A549 (cell line): Measurements from ENCODE around the gene LEKR1. TPM values are rescaled to one million over a fixed set of nuclear protein-coding genes. Genes with fewer than 3 reads are reported as not detected.
A peak's percentile ranks its signal among the peaks of the same experiment; 100 is the strongest.
"Not testable (repeated sequence)": the region's sequence is repeated elsewhere in the genome, so short reads cannot be mapped to it uniquely, and the experiment has no call there.

Experiments used
- ATAC-seq, 2 experiments: fragments of 200-7000 bp in 1 of 2; fragments of >200 bp in 1 of 2; cut with Nextera tagmentation in 1 of 2; cut with Tn5 transposase in 1 of 2; 3 replicates each; pipeline versions ENCODE4 v1.8.0 to v1.9.1; 2018 to 2020; ENCODE audit warnings: mild to moderate bottlenecking in 1 of 2, moderate library complexity in 1 of 2
- CTCF ChIA-PET: fragments of 300-600 bp; sonication (Branson Sonifier 250); formaldehyde crosslinking; extraction: SDS; loops from one replicate; lab custom pipeline; 2021; ENCODE audit warnings: antibody characterized with exemption, inconsistent platforms; lab: Yijun Ruan, JAX
- POLR2A ChIA-PET: fragments of 350-600 bp; formaldehyde crosslinking; extraction: SDS; loops from one replicate; lab custom pipeline; 2021; ENCODE audit warnings: antibody characterized with exemption, inconsistent platforms; lab: Yijun Ruan, JAX
- DNase-seq, 2 experiments: peaks; one replicate each; pipeline versions ENCODE4 v3.0.0 to v3.0.0-alpha.2; 2011 to 2016; ENCODE audit warnings: low read depth in 1 of 2, low spot score in 1 of 2
- FAIRE-seq: peaks from 2 replicates; lab custom pipeline; 2011; peaks lifted over from hg19 to GRCh38; lab: Jason Lieb, UNC
- H3K27ac ChIP-seq, 2 experiments: fragments of >200 bp; sonication (Bioruptor Twin); formaldehyde crosslinking; 3 replicates each; pipeline ENCODE4 v1.5.1; 2016 to 2017
- H3K4me1 ChIP-seq: fragments of >200 bp; sonication (Bioruptor Twin); formaldehyde crosslinking; 3 replicates; pipeline ENCODE4 v1.6.1; 2016
- H3K4me2 ChIP-seq: fragments of >200 bp; sonication (Bioruptor Twin); formaldehyde crosslinking; 3 replicates; pipeline ENCODE4 v1.6.1; 2016
- H3K4me3 ChIP-seq: fragments of >200 bp; sonication (Bioruptor Twin); formaldehyde crosslinking; 3 replicates; pipeline ENCODE4 v1.5.1; 2016
- H3K9me3 ChIP-seq: fragments of >200 bp; sonication (Bioruptor Twin); formaldehyde crosslinking; 3 replicates; pipeline ENCODE4 v1.6.1; 2016
- CBX2 ChIP-seq: fragments of 200-600 bp; sonication (generic); IDR thresholded peaks from 2 replicates; pipeline ENCODE4 v1.6.1; 2016; ENCODE audit warnings: low read depth, mild to moderate bottlenecking, borderline replicate concordance
- CEBPB ChIP-seq, 2 experiments: fragments of >200 bp in 1 of 2; sonication (Bioruptor Twin) in 1 of 2; formaldehyde crosslinking in 1 of 2; IDR thresholded peaks; 2 replicates each; pipeline ENCODE4 v1.6.1; 2012 to 2016
- EHF ChIP-seq: fragments of 250-450 bp; sonication (Bioruptor Pico); IDR thresholded peaks from 2 replicates; pipeline ENCODE4 v1.5.0; 2020; ENCODE audit warnings: mild to moderate bottlenecking
- ESRRA ChIP-seq: fragments of 150-350 bp; IDR thresholded peaks from 2 replicates; pipeline ENCODE4 v1.6.1; 2014; ENCODE audit warnings: mild to moderate bottlenecking, low read length, borderline replicate concordance
- FOSB ChIP-seq: fragments of 250-450 bp; sonication (Bioruptor Pico); IDR thresholded peaks from 2 replicates; pipeline ENCODE4 v1.5.0; 2020; ENCODE audit warnings: mild to moderate bottlenecking, moderate library complexity
- FOSL2 ChIP-seq, 2 experiments: fragments of 450-650 bp in 1 of 2; fragments of >200 bp in 1 of 2; sonication (Bioruptor Twin) in 1 of 2; formaldehyde crosslinking; IDR thresholded peaks; 2 replicates each; pipeline versions ENCODE4 v1.5.0 to v1.6.1; 2016 to 2020; ENCODE audit warnings: mild to moderate bottlenecking in 1 of 2, moderate library complexity in 1 of 2
- FOXS1 ChIP-seq: fragments of 250-450 bp; sonication (Bioruptor Pico); IDR thresholded peaks from 2 replicates; pipeline ENCODE4 v1.5.0; 2020; ENCODE audit warnings: mild to moderate bottlenecking, moderate library complexity
- HES2 ChIP-seq: fragments of >200 bp; sonication (Bioruptor Twin); formaldehyde crosslinking; IDR thresholded peaks from 2 replicates; pipeline ENCODE4 v1.6.1; 2016
- HOXB5 ChIP-seq: fragments of 250-450 bp; sonication (Bioruptor Pico); IDR thresholded peaks from 2 replicates; pipeline ENCODE4 v1.5.0; 2020; ENCODE audit warnings: mild to moderate bottlenecking, moderate library complexity
- MAZ ChIP-seq: fragments of 150-350 bp; IDR thresholded peaks from 2 replicates; pipeline ENCODE4 v1.6.1; 2014; ENCODE audit warnings: antibody characterized with exemption, low read depth, low read length, borderline replicate concordance
- NPAS2 ChIP-seq: fragments of 250-450 bp; sonication (Bioruptor Pico); IDR thresholded peaks from 2 replicates; pipeline ENCODE4 v1.8.0; 2022; ENCODE audit warnings: mild to moderate bottlenecking, moderate library complexity, borderline replicate concordance
- PBX3 ChIP-seq: IDR thresholded peaks from 2 replicates; pipeline ENCODE4 v1.6.1; 2012
- POLR2A ChIP-seq: IDR thresholded peaks from 2 replicates; pipeline ENCODE4 v1.6.1; 2012; ENCODE audit warnings: mild to moderate bottlenecking, low read length
- RCOR1 ChIP-seq: fragments of 150-350 bp; IDR thresholded peaks from 2 replicates; pipeline ENCODE4 v1.6.1; 2014; ENCODE audit warnings: antibody characterized with exemption, low read length, low read depth
- REST ChIP-seq: fragments of 200-600 bp; sonication (generic); IDR thresholded peaks from 2 replicates; pipeline ENCODE4 v1.6.1; 2016; ENCODE audit warnings: antibody characterized with exemption, mild to moderate bottlenecking, moderate library complexity
- RFX5 ChIP-seq: fragments of 450-650 bp; IDR thresholded peaks from 2 replicates; pipeline ENCODE4 v1.7.1; 2014; ENCODE audit warnings: antibody characterized with exemption, mild to moderate bottlenecking, moderate library complexity
- RNF2 ChIP-seq: fragments of 200-600 bp; sonication (generic); IDR thresholded peaks from 2 replicates; pipeline ENCODE4 v1.6.1; 2016; ENCODE audit warnings: low read depth, mild to moderate bottlenecking, antibody characterized with exemption, moderate library complexity, borderline replicate concordance
- SREBF2 ChIP-seq: fragments of 450-650 bp; IDR thresholded peaks from 2 replicates; pipeline ENCODE4 v1.6.1; 2014; ENCODE audit warnings: mild to moderate bottlenecking, moderate library complexity
- TP53 ChIP-seq: fragments of 250-450 bp; sonication (Bioruptor Pico); IDR thresholded peaks from 2 replicates; pipeline ENCODE4 v1.5.0; 2021; ENCODE audit warnings: mild to moderate bottlenecking, moderate library complexity
- USF2 ChIP-seq: fragments of 450-650 bp; IDR thresholded peaks from 2 replicates; pipeline ENCODE4 v1.6.1; 2014; ENCODE audit warnings: antibody characterized with exemption
- WGBS: methylation state at CpG from one replicate; pipeline ENCODE4 v1.1.6; 2017; ENCODE audit errors: missing lambda C conversion rate; 5-methylcytosine and 5-hydroxymethylcytosine counted together
- polyA plus RNA-seq, 4 experiments: library from polyadenylated mRNA; depleted of rRNA in 3 of 4; stranded (reverse); fragments of >200 nt; fragmentation: RNase III in 1 of 4; extraction: RNeasy Plus Mini Kit Qiagen cat#74134 plus additional on column Dnase treatment in 1 of 4; gene quantifications; 2 replicates in 3 of 4; 3 replicates in 1 of 4; pipeline ENCODE4 v1.2.3, GENCODE V29; 2011 to 2017

Gene LEKR1
- polyA plus RNA-seq, 2 of the 4 experiments (the other 2 are of a cell fraction) = 1.3 to 1.4 TPM

- DNase-seq (no peak), ATAC-seq (no peak)
- Histone ChIP-seq H3K4me3 (no peak overlapping the region), H3K4me2 (peak overlapping the region; percentile 82; the same call in 2 of the 3 replicates), H3K9me3 (no peaks in the 10 kb centered on the region)
- TF ChIP-seq SREBF2 (no peak), FOSL2 (IDR thresholded peaks at IDR 0.05) (no peak), FOSL2 (CRISPR knock-in tag; IDR thresholded peaks at IDR 0.05) (no peak), HES2 (no peak), HOXB5 (0 out of 2 replicates have a peak, but pooled peaks have one; percentile 26), MAZ (no peak)
- TF ChIP-seq, all 56 proteins: peak for 1
- WGBS = 66% methylated on average over 6 of the region's 6 CpGs
- Histone ChIP-seq H3K27ac (peak overlapping the region; percentile 52 to 92; a peak in 4 of 6 replicates), H3K4me1 (peaks cover 38% of the 10 kb centered on the region)
- ChIA-PET CTCF (interaction anchor here (0.7 to 3.9 kb wide), 5 partner anchors 32 to 317 kb away, joined by 3 to 12 read pairs (median 4); partner anchors contain the start of gene TIPARP), POLR2A (interaction anchor here (2.2 kb wide), 1 partner anchor 146 kb away, joined by 7 read pairs; the partner anchor contains the start of gene TIPARP)
- no peak for FAIRE-seq
Measured at GRCh38 chr3:156819842-156820691, 6.1 kb upstream of the LEKR1 start.

- POLR2A ChIA-PET = interaction anchor here (2.2 kb wide), 1 partner anchor 147 kb away, joined by 7 read pairs; the partner anchor contains the start of gene TIPARP
- Histone ChIP-seq H3K4me1 (peaks cover 42% of the 10 kb centered on the region), H3K27ac (peak overlapping the region; percentile 45 to 92; a peak in 3 of 6 replicates)
Measured at GRCh38 chr3:156820692-156821080, 5.5 kb upstream of the LEKR1 start.

GRCh38 chr3:156822626-156823260 lies 3.4 kb upstream of the LEKR1 start:
- ATAC-seq, H3K4me3 ChIP-seq, H3K27ac ChIP-seq, H3K9me3 ChIP-seq, FAIRE-seq, DNase-seq, H3K4me2 ChIP-seq: not testable (repeated sequence)
- ChIA-PET POLR2A (interaction anchor here (0.6 to 0.8 kb wide), 2 partner anchors 266 to 296 kb away, joined by 3 read pairs; no protein-coding TSS in a partner anchor), CTCF (interaction anchor here (1.6 to 3.9 kb wide), 3 partner anchors 148 to 314 kb away, joined by 5 to 10 read pairs (median 5); partner anchors contain the start of gene TIPARP)
- H3K4me1 ChIP-seq = peaks cover 41% of the 10 kb centered on the region
- 94% methylated on average over 6 of the region's 32 CpGs for WGBS

More at GRCh38 chr3:156820692-156821080, 5.5 kb upstream of the LEKR1 start:
- Histone ChIP-seq H3K4me2 (no peak overlapping the region), H3K9me3 (no peaks in the 10 kb centered on the region), H3K4me3 (no peak overlapping the region)
- DNase-seq = no peak
- ATAC-seq = no peak
- no peak for FAIRE-seq
- CTCF ChIA-PET = interaction anchor here (1.0 to 3.9 kb wide), 3 partner anchors 145 to 317 kb away, joined by 3 to 12 read pairs (median 10); partner anchors contain the start of gene TIPARP
- no peak for TF ChIP-seq NPAS2 (CRISPR knock-in tag)

- ChIA-PET CTCF (no interaction called here), POLR2A (interaction anchor here (0.7 to 2.2 kb wide), 4 partner anchors 11 to 263 kb away, joined by 3 to 9 read pairs (median 4); no protein-coding TSS in a partner anchor)
- no peak for FAIRE-seq
- Histone ChIP-seq H3K4me3 (peak overlapping the region; percentile 54), H3K9me3 (no peaks in the 10 kb centered on the region), H3K4me2 (peak overlapping the region; percentile 88), H3K27ac (peak overlapping the region; percentile 89 to 94), H3K4me1 (peaks cover 11% of the 10 kb centered on the region)
- WGBS = 13% methylated on average over 7 of the region's 8 CpGs
- peak; percentile 77 to 84 for ATAC-seq
- DNase-seq = no peak
- TF ChIP-seq RCOR1 (no peak), CBX2 (no peak), FOXS1 (CRISPR knock-in tag) (peak; percentile 50; the same call in 1 of the 2 replicates), CEBPB (IDR thresholded peaks at IDR 0.05) (no peak), EHF (CRISPR knock-in tag) (peak; percentile 22; the same call in 1 of the 2 replicates), REST (0 out of 2 replicates have a peak, but pooled peaks have one; percentile 7), USF2 (no peak), PBX3 (no peak), FOSB (CRISPR knock-in tag) (no peak; the same call in none of the 2 replicates), TP53 (no peak; the same call in 1 of the 2 replicates), SREBF2 (no peak), RNF2 (no peak), NPAS2 (CRISPR knock-in tag) (no peak), POLR2A (no peak), ESRRA (no peak), RFX5 (no peak)
Measured at GRCh38 chr3:156825795-156826143, 384 bp upstream of the LEKR1 start.
